Suprapubic skin (tissue), 3 donors: Measurements from ENCODE around the gene BRAT1.

ENCODE experiments used
- EP300 ChIP-seq: sonication (generic); formaldehyde crosslinking; IDR thresholded peaks from one replicate; pipeline ENCODE4 v1.6.1; 2017; ENCODE audit warnings: antibody characterized with exemption
- TF ChIP-seq, protein P1 (sequence below), 2 donors: fragments of 200-600 bp in 1 of 2; fragments of 450-650 bp in 1 of 2; sonication (generic) in 1 of 2; IDR thresholded peaks; one replicate each; pipeline ENCODE4 v1.5.1; 2016 to 2019; ENCODE audit warnings: antibody characterized with exemption in 2 of 2, mild to moderate bottlenecking in 1 of 2, moderate library complexity in 1 of 2

DNA sequence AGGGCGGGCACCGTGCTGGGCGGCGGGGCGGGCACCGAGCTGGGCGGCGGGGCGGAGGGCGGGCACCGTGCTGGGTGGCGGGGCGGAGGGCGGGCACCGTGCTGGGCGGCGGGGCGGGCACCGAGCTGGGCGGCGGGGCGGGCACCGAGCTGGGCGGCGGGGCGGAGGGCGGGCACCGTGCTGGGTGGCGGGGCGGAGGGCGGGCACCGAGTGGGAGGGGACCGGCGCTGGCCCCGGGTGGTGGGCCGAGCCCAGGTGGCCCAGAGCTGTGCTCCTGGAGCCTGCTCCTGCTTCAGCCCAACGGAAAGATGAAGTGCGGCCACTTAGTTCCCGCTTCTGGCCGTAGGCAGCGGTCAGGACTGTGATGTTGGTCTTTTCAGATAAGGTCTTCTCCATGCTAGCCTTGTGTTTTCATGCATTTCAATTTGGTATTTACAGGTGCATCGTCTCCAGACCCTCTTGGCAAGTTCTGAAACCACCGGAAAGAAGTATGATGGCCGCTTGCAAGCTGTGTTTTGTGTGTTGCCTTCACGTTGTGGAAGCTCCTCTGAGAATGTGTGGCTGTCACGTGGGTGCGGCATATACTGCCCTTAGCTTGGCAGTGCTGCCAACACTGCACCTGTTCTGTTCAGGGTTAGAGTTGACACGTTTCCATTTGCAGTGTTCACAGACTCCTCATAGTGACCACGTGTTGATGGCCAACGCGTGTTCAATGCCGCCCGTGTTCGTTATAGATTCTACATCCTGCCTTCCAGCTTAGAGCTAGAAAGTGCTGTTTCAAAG lies 28.7 kb upstream of the BRAT1 start:
- TF ChIP-seq, protein P1, sequence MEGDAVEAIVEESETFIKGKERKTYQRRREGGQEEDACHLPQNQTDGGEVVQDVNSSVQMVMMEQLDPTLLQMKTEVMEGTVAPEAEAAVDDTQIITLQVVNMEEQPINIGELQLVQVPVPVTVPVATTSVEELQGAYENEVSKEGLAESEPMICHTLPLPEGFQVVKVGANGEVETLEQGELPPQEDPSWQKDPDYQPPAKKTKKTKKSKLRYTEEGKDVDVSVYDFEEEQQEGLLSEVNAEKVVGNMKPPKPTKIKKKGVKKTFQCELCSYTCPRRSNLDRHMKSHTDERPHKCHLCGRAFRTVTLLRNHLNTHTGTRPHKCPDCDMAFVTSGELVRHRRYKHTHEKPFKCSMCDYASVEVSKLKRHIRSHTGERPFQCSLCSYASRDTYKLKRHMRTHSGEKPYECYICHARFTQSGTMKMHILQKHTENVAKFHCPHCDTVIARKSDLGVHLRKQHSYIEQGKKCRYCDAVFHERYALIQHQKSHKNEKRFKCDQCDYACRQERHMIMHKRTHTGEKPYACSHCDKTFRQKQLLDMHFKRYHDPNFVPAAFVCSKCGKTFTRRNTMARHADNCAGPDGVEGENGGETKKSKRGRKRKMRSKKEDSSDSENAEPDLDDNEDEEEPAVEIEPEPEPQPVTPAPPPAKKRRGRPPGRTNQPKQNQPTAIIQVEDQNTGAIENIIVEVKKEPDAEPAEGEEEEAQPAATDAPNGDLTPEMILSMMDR (IDR thresholded peaks at IDR 0.05): no peak
- TF ChIP-seq EP300: no peak
